Measurements from ENCODE around the gene TMEM245.

DNA sequence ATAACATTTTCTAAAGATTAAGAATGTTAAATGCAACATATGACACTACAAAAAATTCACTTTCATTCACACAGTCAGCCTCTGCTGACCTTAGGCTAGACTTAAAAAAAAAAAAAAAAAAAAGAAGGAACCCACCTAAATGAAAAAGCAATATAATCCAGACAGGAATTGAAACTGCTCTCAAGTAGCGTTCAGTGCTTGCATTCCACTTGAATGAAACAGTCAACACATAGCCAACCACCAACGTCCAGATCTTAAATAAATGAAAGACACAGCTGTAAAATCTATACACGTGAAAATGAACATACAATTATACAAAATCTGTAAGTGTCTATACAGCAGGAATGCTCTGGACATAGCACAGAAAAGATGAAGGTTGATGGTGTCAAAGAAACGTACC, 11.4 kb downstream of the TMEM245 start:
- TF ChIP-seq POLR2A (IDR thresholded peaks at IDR 0.05; ENCODE audit: low read length) (no peak), GATA1 (IDR thresholded peaks at IDR 0.05; ENCODE audit: low read depth, low read length) (no peak)
